Neural progenitor cell (in vitro differentiated cells): ENCODE measurements around the gene CAPRIN1. TPM values are rescaled to one million over a fixed set of nuclear protein-coding genes. Genes with fewer than 3 reads are reported as not detected.
A peak's percentile ranks its signal among the peaks of the same experiment; 100 is the strongest.

Source experiments
- DNase-seq: peaks from one replicate; pipeline ENCODE4 v3.0.0-alpha.2; 2016; ENCODE audit warnings: low spot score
- H2AFZ ChIP-seq: fragments of 200-600 bp; sonication (generic); replicated peaks from 2 replicates; pipeline ENCODE4 v1.6.1; 2016; ENCODE audit warnings: antibody characterized with exemption
- H3F3A ChIP-seq: fragments of 200-600 bp; sonication (generic); 2 replicates; pipeline ENCODE4 v1.6.1; 2016; ENCODE audit warnings: antibody characterized with exemption, low read depth
- H3K27ac ChIP-seq: fragments of 200-600 bp; sonication (generic); 2 replicates; pipeline ENCODE4 v1.5.1; 2016; ENCODE audit warnings: mild to moderate bottlenecking
- H3K27me3 ChIP-seq: fragments of 200-600 bp; sonication (generic); 2 replicates; pipeline ENCODE4 v1.6.1; 2016; ENCODE audit warnings: mild to moderate bottlenecking, moderate library complexity
- H3K36me3 ChIP-seq: fragments of 200-600 bp; sonication (generic); 2 replicates; pipeline ENCODE4 v1.5.1; 2016
- H3K4me1 ChIP-seq: fragments of 200-600 bp; sonication (generic); 2 replicates; pipeline ENCODE4 v1.6.1; 2016; ENCODE audit warnings: mixed run types
- H3K4me2 ChIP-seq: fragments of 200-600 bp; sonication (generic); 2 replicates; pipeline ENCODE4 v1.6.1; 2016
- H3K4me3 ChIP-seq: fragments of 200-600 bp; sonication (generic); 2 replicates; pipeline ENCODE4 v1.5.1; 2016
- H3K79me2 ChIP-seq: fragments of 200-600 bp; sonication (generic); 2 replicates; pipeline ENCODE4 v1.6.1; 2016; ENCODE audit warnings: low read depth
- H3K9ac ChIP-seq: fragments of 200-600 bp; sonication (generic); 2 replicates; pipeline ENCODE4 v1.6.1; 2016
- H3K9me3 ChIP-seq: fragments of 200-600 bp; sonication (generic); 2 replicates; pipeline ENCODE4 v1.5.1; 2016; ENCODE audit warnings: low read depth
- H4K20me1 ChIP-seq: fragments of 200-600 bp; sonication (generic); 2 replicates; pipeline ENCODE4 v1.6.1; 2016; ENCODE audit warnings: low read depth
- H3K27ac Mint-ChIP-seq: 3 replicates; pipeline ENCODE4 v1.8.0; 2021; ENCODE audit warnings: mixed read lengths
- H3K27me3 Mint-ChIP-seq: 2 replicates; pipeline ENCODE4 v1.8.0; 2022; ENCODE audit warnings: low read depth, mild to moderate bottlenecking, inconsistent platforms, moderate library complexity, mixed read lengths; ENCODE audit not compliant: insufficient read depth
- H3K36me3 Mint-ChIP-seq: 3 replicates; pipeline ENCODE4 v1.8.0; 2021; ENCODE audit warnings: mixed read lengths
- H3K4me1 Mint-ChIP-seq: 3 replicates; pipeline ENCODE4 v1.8.0; 2021; ENCODE audit warnings: mixed read lengths
- H3K4me3 Mint-ChIP-seq: 3 replicates; pipeline ENCODE4 v1.8.0; 2021; ENCODE audit warnings: mild to moderate bottlenecking, moderate library complexity, mixed read lengths
- H3K9me3 Mint-ChIP-seq: 3 replicates; pipeline ENCODE4 v1.8.0; 2020; ENCODE audit warnings: mixed read lengths
- CTCF ChIP-seq: fragments of 200-600 bp; sonication (generic); IDR thresholded peaks from 2 replicates; pipeline ENCODE4 v1.5.1; 2017; ENCODE audit warnings: antibody characterized with exemption, mild to moderate bottlenecking
- EZH2 ChIP-seq: fragments of 200-600 bp; sonication (generic); IDR thresholded peaks from 2 replicates; pipeline ENCODE4 v1.6.1; 2017; ENCODE audit warnings: antibody characterized with exemption, mild to moderate bottlenecking, moderate library complexity
- EZH2phosphoT487 ChIP-seq: fragments of 200-600 bp; sonication (generic); IDR thresholded peaks from 2 replicates; pipeline ENCODE4 v1.6.1; 2017; ENCODE audit warnings: antibody characterized with exemption
- total RNA-seq: library from RNA; depleted of rRNA; stranded (reverse); fragments of >200 nt; gene quantifications from 2 replicates; pipeline ENCODE4 v1.2.3, GENCODE V29; 2015; ENCODE audit warnings: low replicate concordance

CAPRIN1 gene
- total RNA-seq, result 275 and 498 TPM in 2 replicates

- H3K4me3 ChIP-seq, result peak within 1 kb of the TSS; percentile 100
- peaks cover 30% of the 10 kb centered on the region for H3F3A ChIP-seq
- TF ChIP-seq CTCF (no peak), EZH2phosphoT487 (no peak)
- Mint-ChIP-seq H3K4me3 (peak within 1 kb of the TSS; percentile 96), H3K36me3 (peaks cover 17% of the 10 kb centered on the region), H3K9me3 (no peaks in the 10 kb centered on the region), H3K4me1 (peaks cover 28% of the 10 kb centered on the region), H3K27ac (peak within 1 kb of the TSS; percentile 98), H3K27me3 (peaks cover 5% of the 10 kb centered on the region)
- H3K27ac ChIP-seq, result peak within 1 kb of the TSS; percentile 100
- H3K4me1 ChIP-seq, result peaks cover 24% of the 10 kb centered on the region
- H3K9me3 ChIP-seq, result no peaks in the 10 kb centered on the region
- H3K4me2 ChIP-seq, result peak within 1 kb of the TSS; percentile 88
- peaks cover 28% of the 10 kb centered on the region for H4K20me1 ChIP-seq
- peaks cover 50% of the 10 kb centered on the region for H3K79me2 ChIP-seq
- H3K9ac ChIP-seq, result peak within 1 kb of the TSS; percentile 99
- H3K36me3 ChIP-seq, result peaks cover 7% of the 10 kb centered on the region
- H3K27me3 ChIP-seq, result no peaks in the 10 kb centered on the region
- DNase-seq, result peak; percentile 95
- H2AFZ ChIP-seq, result peak within 1 kb of the TSS; percentile 72
Observed at GRCh38 chr11:34051349-34052035, at the start of gene CAPRIN1. CAPRIN1 (plus strand) TSS chr11:34051731; CDS start chr11:34052421, 690 bp downstream.

DNA sequence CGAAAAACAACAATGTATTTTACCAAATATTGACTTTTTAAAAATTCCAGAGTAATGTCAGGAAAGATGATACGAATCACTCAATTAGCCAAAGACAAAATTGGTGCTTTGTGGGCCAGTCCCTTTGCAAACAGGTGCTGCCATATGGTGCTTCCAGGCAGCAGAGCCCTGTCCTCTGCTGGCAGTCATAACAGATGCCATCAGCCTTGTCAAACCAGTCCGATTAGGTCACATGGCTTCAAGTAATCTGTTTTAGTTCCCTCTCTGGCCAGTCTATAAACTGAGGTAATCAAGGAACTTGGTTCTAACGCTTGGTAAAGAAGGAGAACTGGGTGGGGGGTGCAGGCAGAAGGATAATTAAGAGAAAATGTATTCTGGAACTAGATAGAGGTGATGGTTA is 49.1 kb upstream of the CAPRIN1 start:
- Mint-ChIP-seq H3K36me3 (no peaks in the 10 kb centered on the region), H3K4me3 (no peak overlapping the region), H3K4me1 (peaks cover 5% of the 10 kb centered on the region), H3K27ac (no peak overlapping the region), H3K27me3 (no peaks in the 10 kb centered on the region), H3K9me3 (no peaks in the 10 kb centered on the region)
- DNase-seq, result no peak
- Histone ChIP-seq H3K36me3 (no peaks in the 10 kb centered on the region), H3F3A (no peaks in the 10 kb centered on the region), H4K20me1 (no peaks in the 10 kb centered on the region), H3K27me3 (peaks cover 9% of the 10 kb centered on the region), H3K4me3 (no peak overlapping the region), H3K4me1 (no peaks in the 10 kb centered on the region), H2AFZ (no peak overlapping the region), H3K4me2 (no peak overlapping the region), H3K9ac (no peak overlapping the region), H3K79me2 (no peaks in the 10 kb centered on the region), H3K9me3 (no peaks in the 10 kb centered on the region), H3K27ac (no peak overlapping the region)
- TF ChIP-seq CTCF, result no peak
- TF ChIP-seq EZH2phosphoT487, result no peak
- no peak for TF ChIP-seq EZH2

GRCh38 chr11:34004236-34004635 is 47.3 kb upstream of the CAPRIN1 start:
- TF ChIP-seq EZH2phosphoT487, result no peak
- no peak for TF ChIP-seq CTCF
- H3K4me1 Mint-ChIP-seq, result no peaks in the 10 kb centered on the region
- H3K27me3 Mint-ChIP-seq, result no peaks in the 10 kb centered on the region
- Histone ChIP-seq H3K36me3 (no peaks in the 10 kb centered on the region), H3K4me2 (no peak overlapping the region), H3K9me3 (no peaks in the 10 kb centered on the region), H3F3A (no peaks in the 10 kb centered on the region), H3K4me1 (no peaks in the 10 kb centered on the region), H4K20me1 (no peaks in the 10 kb centered on the region), H3K27ac (no peak overlapping the region), H3K4me3 (no peak overlapping the region), H3K9ac (no peak overlapping the region), H3K79me2 (no peaks in the 10 kb centered on the region), H3K27me3 (no peaks in the 10 kb centered on the region), H2AFZ (no peak overlapping the region)
- H3K4me3 Mint-ChIP-seq, result no peak overlapping the region
- DNase-seq, result no peak
- H3K9me3 Mint-ChIP-seq, result no peaks in the 10 kb centered on the region
- no peaks in the 10 kb centered on the region for H3K36me3 Mint-ChIP-seq
- H3K27ac Mint-ChIP-seq, result no peak overlapping the region
